ENCODE results near the gene GRSF1. TPM values are rescaled to one million over a fixed set of nuclear protein-coding genes. Genes with fewer than 3 reads are reported as not detected.

GRSF1 gene
- total and polyA plus RNA-seq, 12 donors: 35.6 to 149 (median 92.5) TPM

DNA sequence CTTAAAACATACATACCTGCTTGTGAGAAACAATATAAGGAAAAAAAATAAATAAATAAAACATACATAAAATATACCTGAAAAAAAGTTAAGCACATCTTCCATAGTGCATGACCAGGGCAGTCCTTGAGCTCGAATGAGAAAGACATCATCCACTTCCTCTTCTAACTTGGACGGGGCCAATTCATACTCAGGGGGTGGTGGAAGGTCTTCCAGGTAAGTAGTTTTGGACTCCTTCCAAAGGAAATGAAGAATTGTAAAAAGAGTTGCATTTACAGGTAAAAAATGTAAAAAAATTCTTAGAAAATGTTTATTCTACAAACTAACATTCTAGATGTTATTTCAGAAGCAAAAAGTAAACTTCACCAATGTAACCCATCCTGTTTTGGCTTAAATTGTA, 3.6 kb downstream of the GRSF1 start:
- H3K27me3 ChIP-seq: no peaks in the 10 kb centered on the region
- H3K9me3 ChIP-seq (replicated peaks in 1 of 3): no peaks in the 10 kb centered on the region
- WGBS, 4 donors: 30 to 43% (median 41%) methylated on average over 2 of the region's 2 CpGs
- no peak for DNase-seq
- H3K27ac ChIP-seq: no peak overlapping the region
- peaks cover 0 to 45% of the 10 kb centered on the region in 2 donors for H3K36me3 ChIP-seq (replicated peaks in 1 of 2)
- H3K4me3 ChIP-seq: no peak overlapping the region
- peaks cover 6 to 24% of the 10 kb centered on the region in 2 donors for H3K4me1 ChIP-seq (replicated peaks in 1 of 2)
- intact Hi-C loops (cut with DNase I): loop anchor here (10.0 kb wide), 2 partner anchors 151 to 159 kb away; partner anchors contain the start of genes DCK (in 1 of the 2) and UTP3 (in 1 of the 2)
- no peak for TF ChIP-seq POLR2A (IDR thresholded peaks at IDR 0.05)
- TF ChIP-seq, protein P1, sequence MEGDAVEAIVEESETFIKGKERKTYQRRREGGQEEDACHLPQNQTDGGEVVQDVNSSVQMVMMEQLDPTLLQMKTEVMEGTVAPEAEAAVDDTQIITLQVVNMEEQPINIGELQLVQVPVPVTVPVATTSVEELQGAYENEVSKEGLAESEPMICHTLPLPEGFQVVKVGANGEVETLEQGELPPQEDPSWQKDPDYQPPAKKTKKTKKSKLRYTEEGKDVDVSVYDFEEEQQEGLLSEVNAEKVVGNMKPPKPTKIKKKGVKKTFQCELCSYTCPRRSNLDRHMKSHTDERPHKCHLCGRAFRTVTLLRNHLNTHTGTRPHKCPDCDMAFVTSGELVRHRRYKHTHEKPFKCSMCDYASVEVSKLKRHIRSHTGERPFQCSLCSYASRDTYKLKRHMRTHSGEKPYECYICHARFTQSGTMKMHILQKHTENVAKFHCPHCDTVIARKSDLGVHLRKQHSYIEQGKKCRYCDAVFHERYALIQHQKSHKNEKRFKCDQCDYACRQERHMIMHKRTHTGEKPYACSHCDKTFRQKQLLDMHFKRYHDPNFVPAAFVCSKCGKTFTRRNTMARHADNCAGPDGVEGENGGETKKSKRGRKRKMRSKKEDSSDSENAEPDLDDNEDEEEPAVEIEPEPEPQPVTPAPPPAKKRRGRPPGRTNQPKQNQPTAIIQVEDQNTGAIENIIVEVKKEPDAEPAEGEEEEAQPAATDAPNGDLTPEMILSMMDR (IDR thresholded peaks at IDR 0.05): no peak

DNA sequence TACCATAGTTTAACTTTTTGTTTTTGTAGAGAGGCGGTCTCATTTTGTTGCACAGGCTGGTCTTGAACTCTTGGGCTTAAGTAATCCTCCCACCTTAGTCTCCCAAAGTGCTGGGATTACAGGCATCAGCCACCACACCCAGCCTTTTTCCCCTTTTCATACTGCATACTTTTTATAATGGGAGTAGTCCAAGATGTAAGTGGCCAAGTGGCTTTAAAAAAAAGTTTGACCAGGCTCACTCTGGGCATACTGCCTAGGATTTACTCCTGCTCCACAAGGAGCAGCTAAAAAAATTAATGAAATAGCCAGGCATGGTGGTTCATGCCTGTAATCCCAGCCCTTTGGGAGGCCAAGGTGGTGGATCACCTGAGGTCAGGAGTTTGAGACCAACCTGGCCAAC, 6.0 kb downstream of the GRSF1 start:
- no peak for TF ChIP-seq POLR2A (IDR thresholded peaks at IDR 0.05)
- Histone ChIP-seq H3K27me3 (no peaks in the 10 kb centered on the region), H3K4me3 (no peak overlapping the region), H3K36me3 (replicated peaks in 1 of 2) (peaks cover 0 to 68% of the 10 kb centered on the region in 2 donors), H3K9me3 (replicated peaks in 1 of 3) (no peaks in the 10 kb centered on the region), H3K4me1 (replicated peaks in 1 of 2) (peaks cover 6 to 24% of the 10 kb centered on the region in 2 donors), H3K27ac (no peak overlapping the region)
- 97 to 100% (median 97%) methylated on average over 1 of the region's 1 CpG for WGBS, 4 donors
- intact Hi-C loops (cut with DNase I): loop anchor here (10.0 kb wide), 2 partner anchors 149 to 161 kb away; partner anchors contain the start of genes DCK (in 1 of the 2) and UTP3 (in 1 of the 2)
- DNase-seq: no peak

DNA sequence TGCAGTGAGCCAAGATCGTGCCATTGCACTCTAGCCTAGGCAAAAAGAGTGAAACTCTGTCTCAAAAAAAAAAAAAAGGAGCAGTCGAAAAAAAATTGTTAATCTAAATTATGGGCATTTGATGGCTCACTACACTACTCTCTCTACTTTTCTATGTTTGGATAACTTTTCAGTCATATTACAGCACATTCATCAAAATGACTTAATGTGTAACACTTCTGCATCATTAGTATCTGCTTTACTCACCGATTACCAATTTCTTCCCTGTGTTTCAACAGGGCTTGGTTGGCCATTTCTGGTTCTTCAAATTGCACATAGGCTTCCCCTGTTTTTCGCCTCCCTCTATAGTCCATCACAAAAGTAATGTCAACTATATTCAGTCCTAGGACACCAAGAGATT, 8.4 kb downstream of the GRSF1 start:
- peaks cover 0 to 89% of the 10 kb centered on the region in 2 donors for H3K36me3 ChIP-seq (replicated peaks in 1 of 2)
- no peaks in the 10 kb centered on the region for H3K9me3 ChIP-seq (replicated peaks in 1 of 3)
- H3K4me1 ChIP-seq (replicated peaks in 1 of 2): peaks cover 0 to 6% of the 10 kb centered on the region in 2 donors
- no peak overlapping the region for H3K27ac ChIP-seq
- WGBS, 4 donors: 85 to 98% (median 95%) methylated on average over 4 of the region's 4 CpGs
- intact Hi-C loops (cut with DNase I): loop anchor here (10.0 kb wide), 2 partner anchors 146 to 164 kb away; partner anchors contain the start of genes DCK (in 1 of the 2) and UTP3 (in 1 of the 2)
- no peak overlapping the region for H3K4me3 ChIP-seq
- TF ChIP-seq, protein P1 (IDR thresholded peaks at IDR 0.05): no peak
- TF ChIP-seq POLR2A (IDR thresholded peaks at IDR 0.05): no peak
- no peak for DNase-seq
- H3K27me3 ChIP-seq: no peaks in the 10 kb centered on the region

DNA sequence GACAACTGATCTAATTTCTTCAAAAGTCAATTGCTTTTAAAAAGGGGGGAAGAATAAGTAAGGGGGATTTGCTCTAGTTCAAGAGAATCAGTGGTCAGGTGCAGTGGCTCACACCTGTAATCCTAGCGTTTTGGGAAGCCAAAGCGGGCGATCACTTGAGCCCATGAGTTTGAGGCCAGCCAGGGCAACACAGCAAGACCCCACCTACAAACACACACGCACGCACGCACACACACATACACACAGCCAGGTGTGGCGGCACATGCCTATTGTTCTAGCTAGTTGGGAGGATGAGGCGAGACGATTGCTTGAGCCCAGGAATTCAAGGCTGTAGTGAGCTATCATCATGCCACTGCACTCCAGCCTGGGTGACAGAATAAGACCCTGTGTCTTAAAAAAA, 9.6 kb downstream of the GRSF1 start:
- Histone ChIP-seq H3K4me3 (no peak overlapping the region), H3K9me3 (replicated peaks in 1 of 3) (no peaks in the 10 kb centered on the region), H3K4me1 (replicated peaks in 1 of 2) (no peaks in the 10 kb centered on the region), H3K36me3 (replicated peaks in 1 of 2) (peaks cover 0 to 97% of the 10 kb centered on the region in 2 donors), H3K27me3 (no peaks in the 10 kb centered on the region), H3K27ac (no peak overlapping the region)
- intact Hi-C loops (cut with DNase I): loop anchor here (10.0 kb wide), 2 partner anchors 145 to 165 kb away; partner anchors contain the start of genes DCK (in 1 of the 2) and UTP3 (in 1 of the 2)
- no peak for DNase-seq
- TF ChIP-seq, protein P1 (IDR thresholded peaks at IDR 0.05): no peak
- TF ChIP-seq POLR2A (IDR thresholded peaks at IDR 0.05): no peak
- WGBS, 4 donors: 75 to 85% (median 82%) methylated on average over 7 to 9 of the region's 9 CpGs

DNA sequence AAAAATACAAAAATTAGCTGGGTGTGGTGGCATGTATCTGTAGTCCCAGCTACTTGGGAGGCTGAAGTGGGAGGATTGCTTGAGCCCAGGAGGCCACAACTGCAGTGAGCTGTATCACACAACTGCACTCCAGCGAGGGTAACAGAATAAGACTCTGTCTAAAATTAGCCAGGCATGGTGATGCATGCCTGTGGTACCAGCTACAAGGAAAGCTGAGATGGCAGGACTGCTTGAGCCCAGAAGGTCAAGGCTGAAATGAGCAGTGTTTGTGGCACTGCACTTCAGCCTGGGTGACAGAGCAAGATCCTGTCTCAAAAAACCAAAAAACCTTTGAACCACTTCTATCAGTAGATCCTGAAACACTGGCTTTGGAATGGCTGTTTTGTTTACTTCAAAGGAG, 10.2 kb downstream of the GRSF1 start:
- DNase-seq: peak in 5 of 7 donors; percentile 45 to 60 (median 51)
- intact Hi-C loops (cut with DNase I): loop anchor here in 1 of 2 donors (10.0 kb wide), 1 partner anchor 125 kb away; no protein-coding TSS in a partner anchor
- H3K4me1 ChIP-seq (replicated peaks in 1 of 2): no peaks in the 10 kb centered on the region
- H3K27me3 ChIP-seq: no peaks in the 10 kb centered on the region
- H3K9me3 ChIP-seq (replicated peaks in 1 of 3): no peaks in the 10 kb centered on the region
- H3K36me3 ChIP-seq (replicated peaks in 1 of 2): peaks cover 0 to 97% of the 10 kb centered on the region in 2 donors
- H3K4me3 ChIP-seq: no peak overlapping the region
- peak overlapping the region in 1 of 5 donors; percentile 53 for H3K27ac ChIP-seq
- TF ChIP-seq, protein P1 (IDR thresholded peaks at IDR 0.05): no peak
- WGBS, 4 donors: 36 to 79% (median 52%) methylated on average over 1 of the region's 1 CpG
